ENCODE results near the gene EBF3.

DNA sequence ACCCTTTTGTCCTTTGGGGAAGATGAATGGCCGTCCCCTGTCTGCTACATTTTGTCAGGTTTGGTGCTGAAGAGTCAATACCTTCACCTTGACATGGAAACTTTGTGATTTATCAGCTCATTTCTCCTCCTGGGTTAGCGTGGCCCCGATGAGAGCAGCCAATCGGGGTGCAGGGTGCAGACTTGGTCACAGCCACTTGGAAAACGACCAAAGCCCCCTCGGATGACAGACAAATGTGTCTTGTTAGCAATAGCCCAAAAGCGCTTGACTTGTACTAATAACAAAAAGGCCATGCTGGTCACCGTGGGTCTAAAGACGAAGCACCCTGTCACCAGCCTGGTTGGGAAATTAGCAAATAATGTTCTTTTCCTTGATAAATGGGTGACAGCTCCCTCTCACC lies 103.7 kb downstream of the EBF3 start:
- TF ChIP-seq POLR2A (IDR thresholded peaks at IDR 0.05; ENCODE audit: low read length) = no peak
- TF ChIP-seq GATA1 (IDR thresholded peaks at IDR 0.05; ENCODE audit: low read depth, low read length) = no peak
